HepG2 (cell line): ENCODE results near the gene PNKP. TPM values are rescaled to one million over a fixed set of nuclear protein-coding genes. Genes with fewer than 3 reads are reported as not detected.

Experiments
- ADNP ChIP-seq: sonication (generic); formaldehyde crosslinking; IDR thresholded peaks from 2 replicates; pipeline ENCODE4 v1.4.0; 2020; ENCODE audit warnings: missing genetic modification reagents
- AGO2 ChIP-seq: fragments of 200-400 bp; formaldehyde crosslinking; optimal IDR thresholded peaks from 2 replicates; pipeline ENCODE3; 2017; ENCODE audit warnings: mild to moderate bottlenecking, low read depth, low read length, moderate library complexity
- CENPBD1 ChIP-seq: sonication (generic); formaldehyde crosslinking; IDR thresholded peaks from 2 replicates; pipeline ENCODE4 v1.8.0; 2022; ENCODE audit warnings: missing genetic modification reagents, low read depth, mild to moderate bottlenecking, borderline replicate concordance
- KDM5A ChIP-seq: fragments of 200-600 bp; sonication (generic); IDR thresholded peaks from 2 replicates; pipeline ENCODE4 v1.7.0; 2018; ENCODE audit warnings: antibody characterized with exemption, mild to moderate bottlenecking, low read length, borderline replicate concordance
- MAZ ChIP-seq, 2 experiments: sonication (generic) in 1 of 2; formaldehyde crosslinking in 1 of 2; IDR thresholded peaks; 2 replicates each; pipeline versions ENCODE4 v1.5.0 to v1.6.1; 2012 to 2020; ENCODE audit warnings: low read depth in 2 of 2, mild to moderate bottlenecking in 2 of 2, borderline replicate concordance in 1 of 2, improper control_type of control experiment in 1 of 2, low read length in 1 of 2, missing genetic modification reagents in 1 of 2, moderate library complexity in 1 of 2
- NFYB ChIP-seq: sonication (generic); formaldehyde crosslinking; IDR thresholded peaks from 2 replicates; pipeline ENCODE4 v1.4.0; 2020; ENCODE audit warnings: missing genetic modification reagents
- PRDM4 ChIP-seq: sonication (generic); formaldehyde crosslinking; IDR thresholded peaks from 2 replicates; pipeline ENCODE4 v1.9.0; 2021; ENCODE audit warnings: missing genetic modification reagents, borderline replicate concordance
- RXRA ChIP-seq: sonication (generic); formaldehyde crosslinking; IDR thresholded peaks from 2 replicates; pipeline ENCODE4 v1.5.1; 2020; ENCODE audit warnings: missing genetic modification reagents
- SP1 ChIP-seq, 2 experiments: fragments of 450-650 bp in 1 of 2; sonication (generic) in 1 of 2; formaldehyde crosslinking in 1 of 2; IDR thresholded peaks; 2 replicates each; pipeline versions ENCODE4 v1.4.0 to v1.6.1; 2016 to 2020; ENCODE audit warnings: missing genetic modification reagents in 1 of 2
- SRF ChIP-seq: IDR thresholded peaks from 2 replicates; pipeline ENCODE4 v1.6.1; 2011; ENCODE audit warnings: mild to moderate bottlenecking, low read depth, low read length, moderate library complexity
- ZBTB39 ChIP-seq: sonication (generic); formaldehyde crosslinking; IDR thresholded peaks from 2 replicates; pipeline ENCODE4 v1.5.0; 2020; ENCODE audit warnings: missing genetic modification reagents
- ZFAT ChIP-seq: sonication (generic); formaldehyde crosslinking; conservative IDR thresholded peaks from 2 replicates; pipeline ENCODE4 v1.8.1; 2023; ENCODE audit warnings: missing genetic modification reagents, inconsistent platforms
- ZFP90 ChIP-seq: sonication (generic); formaldehyde crosslinking; IDR thresholded peaks from 2 replicates; pipeline ENCODE4 v1.8.0; 2022; ENCODE audit warnings: missing genetic modification reagents, mild to moderate bottlenecking, inconsistent platforms, borderline replicate concordance
- ZFP91 ChIP-seq: sonication (generic); formaldehyde crosslinking; IDR thresholded peaks from 2 replicates; pipeline ENCODE4 v1.9.0; 2022; ENCODE audit warnings: missing genetic modification reagents, mild to moderate bottlenecking, borderline replicate concordance
- ZNF44 ChIP-seq: sonication (generic); formaldehyde crosslinking; IDR thresholded peaks from 2 replicates; pipeline ENCODE4 v1.5.1; 2020; ENCODE audit warnings: mild to moderate bottlenecking, missing genetic modification reagents
- ZNF678 ChIP-seq: sonication (generic); formaldehyde crosslinking; IDR thresholded peaks from 2 replicates; pipeline ENCODE4 v1.4.0; 2020; ENCODE audit warnings: mild to moderate bottlenecking, missing genetic modification reagents
- polyA plus RNA-seq, 8 experiments: library from polyadenylated mRNA; depleted of rRNA in 3 of 8; stranded (reverse) in 7 of 8; unstranded in 1 of 8; fragments of >200 nt; fragmentation: Illumina TruSeq in 4 of 8; extraction: Trizol in 4 of 8; gene quantifications; 2 replicates each; pipeline versions ENCODE4 v1.2.1 to v1.2.3, GENCODE V29; 2011 to 2016; ENCODE audit warnings: low read depth in 4 of 8, missing spikeins in 1 of 8, mixed read lengths in 1 of 8; ENCODE audit not compliant: insufficient read depth in 1 of 8
- total RNA-seq, 5 experiments: library from RNA; depleted of rRNA; stranded (reverse); fragments of >200 nt; fragmentation: Illumina TruSeq; extraction: Trizol; gene quantifications; 2 replicates each; pipeline ENCODE4 v1.2.3, GENCODE V29; 2016; ENCODE audit warnings: low read depth in 1 of 5

PNKP gene
- total and polyA plus RNA-seq, 2 of the 13 experiments (the other 11 are each of a cell fraction or from before 2014, with no cell fraction given) = 12.7 to 27.1 TPM

- TF ChIP-seq ZFP90 (peak; percentile 67; the same call in 1 of the 2 replicates), SRF (no peak), ZFAT (CRISPR knock-in tag) (no peak), AGO2 (peak; percentile 85), MAZ (IDR thresholded peaks at IDR 0.05; ENCODE audit: borderline replicate concordance, low read depth, low read length) (peak; percentile 64; the same call in 1 of the 2 replicates), MAZ (CRISPR knock-in tag; IDR thresholded peaks at IDR 0.05; ENCODE audit: low read depth) (no peak), CENPBD1 (CRISPR knock-in tag) (no peak), ADNP (no peak), ZNF44 (CRISPR knock-in tag) (no peak; the same call in 1 of the 2 replicates), ZBTB39 (CRISPR knock-in tag) (no peak), NFYB (CRISPR knock-in tag) (peak; percentile 71), PRDM4 (CRISPR knock-in tag) (no peak), SP1 (IDR thresholded peaks at IDR 0.05) (no peak), SP1 (CRISPR knock-in tag; IDR thresholded peaks at IDR 0.05) (peak; percentile 75), RXRA (peak; percentile 77), ZFP91 (CRISPR knock-in tag) (peak; percentile 51), ZNF678 (no peak), KDM5A (peak; percentile 75)
Measured at GRCh38 chr19:49877879-49878743, 10.7 kb upstream of the PNKP start (continued).
